K562 (cell line): ENCODE measurements around the gene CBFA2T3. TPM values are rescaled to one million over a fixed set of nuclear protein-coding genes. Genes with fewer than 3 reads are reported as not detected.

Experiments
- DACH1 ChIP-seq: fragments of 450-650 bp; IDR thresholded peaks from 2 replicates; pipeline ENCODE4 v1.6.1; 2018; ENCODE audit not compliant: partially characterized antibody
- DMBX1 ChIP-seq: fragments of 250-450 bp; sonication (Bioruptor Pico); IDR thresholded peaks from 2 replicates; pipeline ENCODE4 v1.8.0; 2022; ENCODE audit warnings: inconsistent platforms, mild to moderate bottlenecking, moderate library complexity, borderline replicate concordance
- GABPB2 ChIP-seq: fragments of 250-450 bp; sonication (Bioruptor Pico); conservative IDR thresholded peaks from 2 replicates; pipeline ENCODE4 v1.5.1; 2021; ENCODE audit warnings: mild to moderate bottlenecking
- ID3 ChIP-seq, 2 experiments: fragments of 250-450 bp in 1 of 2; fragments of 450-650 bp in 1 of 2; sonication (Bioruptor Pico) in 1 of 2; IDR thresholded peaks; 2 replicates each; pipeline versions ENCODE4 v1.6.1 to v1.8.0; 2016 to 2021; ENCODE audit warnings: mild to moderate bottlenecking in 2 of 2, moderate library complexity in 2 of 2, missing compliant biosample characterization in 1 of 2, missing genetic modification characterization in 1 of 2
- KDM4B ChIP-seq, 2 experiments: fragments of 450-650 bp in 1 of 2; sonication (generic) in 1 of 2; IDR thresholded peaks; 2 replicates each; pipeline ENCODE4 v1.6.1; 2016 to 2017; ENCODE audit warnings: borderline replicate concordance in 2 of 2, antibody characterized with exemption in 1 of 2, low read depth in 1 of 2, mild to moderate bottlenecking in 1 of 2
- KLF10 ChIP-seq: fragments of 250-450 bp; sonication (Bioruptor Pico); IDR thresholded peaks from 2 replicates; pipeline ENCODE4 v1.6.1; 2021; ENCODE audit warnings: matching md5 sums
- NRF1 ChIP-seq, 2 experiments: fragments of 450-650 bp; IDR thresholded peaks in 1 of 2; conservative IDR thresholded peaks in 1 of 2; 2 replicates each; pipeline ENCODE4 v1.6.1; 2014; ENCODE audit warnings: mild to moderate bottlenecking in 2 of 2
- PHF20 ChIP-seq: fragments of 450-650 bp; IDR thresholded peaks from 2 replicates; pipeline ENCODE4 v1.6.1; 2018; ENCODE audit not compliant: partially characterized antibody
- PML ChIP-seq: IDR thresholded peaks from 2 replicates; pipeline ENCODE4 v1.6.1; 2012; ENCODE audit warnings: low read length, inconsistent platforms
- PRMT5 ChIP-seq: sonication (generic); formaldehyde crosslinking; IDR thresholded peaks from 2 replicates; pipeline ENCODE4 v1.5.0; 2020; ENCODE audit warnings: missing genetic modification reagents
- RBM14 ChIP-seq: fragments of 200-400 bp; formaldehyde crosslinking; IDR thresholded peaks from 2 replicates; pipeline ENCODE4 v1.6.1; 2018; ENCODE audit warnings: low read depth, mild to moderate bottlenecking, low read length, moderate library complexity, borderline replicate concordance; ENCODE audit not compliant: insufficient read depth
- RUNX1 ChIP-seq: sonication (generic); IDR thresholded peaks from 2 replicates; pipeline ENCODE4 v1.6.1; 2016; ENCODE audit warnings: antibody characterized with exemption, low read depth
- SIN3B ChIP-seq: fragments of 450-650 bp; IDR thresholded peaks from 2 replicates; pipeline ENCODE4 v1.6.1; 2017; ENCODE audit warnings: low read depth, mild to moderate bottlenecking, moderate library complexity
- TCF7L2 ChIP-seq: fragments of 150-350 bp; IDR thresholded peaks from 2 replicates; pipeline ENCODE4 v1.6.1; 2016; ENCODE audit warnings: low read depth, mild to moderate bottlenecking, low read length, moderate library complexity
- ZKSCAN1 ChIP-seq: fragments of 150-350 bp; IDR thresholded peaks from 2 replicates; pipeline ENCODE4 v1.6.1; 2016; ENCODE audit warnings: low read depth, low read length
- ZNF146 ChIP-seq: IDR thresholded peaks from one replicate; pipeline ENCODE4 v1.6.1; 2018; ENCODE audit warnings: missing compliant biosample characterization; ENCODE audit not compliant: unreplicated experiment
- ZNF212 ChIP-seq: fragments of 450-650 bp; formaldehyde crosslinking; IDR thresholded peaks from 2 replicates; pipeline ENCODE4 v1.4.0; 2020; ENCODE audit warnings: mild to moderate bottlenecking
- ZNF324 ChIP-seq: fragments of 250-450 bp; sonication (Bioruptor Pico); IDR thresholded peaks from 2 replicates; pipeline ENCODE4 v1.4.0; 2020; ENCODE audit warnings: mild to moderate bottlenecking
- ZNF707 ChIP-seq: fragments of 250-450 bp; sonication (Bioruptor Pico); conservative IDR thresholded peaks from 2 replicates; pipeline ENCODE4 v1.8.0; 2022; ENCODE audit warnings: inconsistent platforms, mild to moderate bottlenecking, moderate library complexity
- polyA plus RNA-seq, 8 experiments: library from polyadenylated mRNA; depleted of rRNA in 4 of 8; stranded (reverse) in 5 of 8; unstranded in 3 of 8; fragments of >200 nt; fragmentation: Nextera tagmentation in 2 of 8; fragmentation: Illumina TruSeq in 1 of 8; extraction: Ambion mirVana in 2 of 8; extraction: Trizol in 1 of 8; gene quantifications; 2 replicates each; pipeline versions ENCODE4 v1.2.1 to v1.2.3, GENCODE V29; 2011 to 2014; ENCODE audit warnings: inconsistent platforms in 1 of 8, missing spikeins in 1 of 8
- total RNA-seq, 7 experiments: library from RNA; depleted of rRNA in 6 of 7; stranded (reverse); fragments of >200 nt in 6 of 7; fragmentation: Illumina TruSeq in 2 of 7; extraction: Trizol in 2 of 7; gene quantifications; 2 replicates each; pipeline versions ENCODE4 v1.2.1 to v1.2.3, GENCODE V29; 2011 to 2021; ENCODE audit warnings: low replicate concordance in 1 of 7
- TF ChIP-seq, protein P1 (sequence below): sonication (generic); formaldehyde crosslinking; IDR thresholded peaks from 2 replicates; pipeline ENCODE4 v1.8.1; 2023; ENCODE audit warnings: missing genetic modification reagents, mild to moderate bottlenecking, borderline replicate concordance
- TF ChIP-seq, protein P2 (sequence below): fragments of 250-450 bp; sonication (Bioruptor Pico); IDR thresholded peaks from 2 replicates; pipeline ENCODE4 v1.4.0; 2020; ENCODE audit warnings: mild to moderate bottlenecking, moderate library complexity, borderline replicate concordance

Gene CBFA2T3
- total and polyA plus RNA-seq, 9 of the 15 experiments (the other 6 are each of a cell fraction or from before 2014, with no cell fraction given), result 2.3 to 145 (median 6.7) TPM

DNA sequence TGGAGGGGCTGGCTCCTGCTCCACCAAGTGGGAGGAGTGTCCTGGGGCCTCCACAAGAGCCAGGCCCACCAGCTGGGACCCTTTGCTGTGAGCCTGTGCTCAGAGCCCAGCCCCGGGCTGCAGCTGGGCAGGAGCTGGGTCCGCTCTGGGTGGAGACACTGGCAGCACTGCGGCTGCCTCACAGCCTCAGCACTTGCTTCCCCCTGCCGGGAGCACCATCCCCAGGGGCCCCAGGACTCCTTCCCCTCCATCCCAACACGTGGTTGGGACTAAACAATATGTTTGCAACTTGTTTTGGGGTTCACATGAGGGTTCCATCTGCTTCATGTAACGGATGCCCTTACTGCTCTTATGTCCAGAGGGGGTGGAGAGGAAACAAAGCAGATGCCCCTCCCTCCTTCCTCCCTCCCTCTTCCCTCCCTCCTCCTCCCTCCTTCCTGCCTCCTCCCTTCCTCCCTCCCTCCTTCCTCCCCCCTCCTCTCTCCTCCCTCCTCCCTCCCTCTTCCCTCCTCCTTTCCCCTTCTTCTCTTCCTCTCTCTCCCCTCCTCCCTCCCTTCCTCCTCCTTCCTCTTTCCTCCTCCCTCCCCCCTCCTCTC lies 16.3 kb upstream of the CBFA2T3 start (continued):
- TF ChIP-seq, protein P1, sequence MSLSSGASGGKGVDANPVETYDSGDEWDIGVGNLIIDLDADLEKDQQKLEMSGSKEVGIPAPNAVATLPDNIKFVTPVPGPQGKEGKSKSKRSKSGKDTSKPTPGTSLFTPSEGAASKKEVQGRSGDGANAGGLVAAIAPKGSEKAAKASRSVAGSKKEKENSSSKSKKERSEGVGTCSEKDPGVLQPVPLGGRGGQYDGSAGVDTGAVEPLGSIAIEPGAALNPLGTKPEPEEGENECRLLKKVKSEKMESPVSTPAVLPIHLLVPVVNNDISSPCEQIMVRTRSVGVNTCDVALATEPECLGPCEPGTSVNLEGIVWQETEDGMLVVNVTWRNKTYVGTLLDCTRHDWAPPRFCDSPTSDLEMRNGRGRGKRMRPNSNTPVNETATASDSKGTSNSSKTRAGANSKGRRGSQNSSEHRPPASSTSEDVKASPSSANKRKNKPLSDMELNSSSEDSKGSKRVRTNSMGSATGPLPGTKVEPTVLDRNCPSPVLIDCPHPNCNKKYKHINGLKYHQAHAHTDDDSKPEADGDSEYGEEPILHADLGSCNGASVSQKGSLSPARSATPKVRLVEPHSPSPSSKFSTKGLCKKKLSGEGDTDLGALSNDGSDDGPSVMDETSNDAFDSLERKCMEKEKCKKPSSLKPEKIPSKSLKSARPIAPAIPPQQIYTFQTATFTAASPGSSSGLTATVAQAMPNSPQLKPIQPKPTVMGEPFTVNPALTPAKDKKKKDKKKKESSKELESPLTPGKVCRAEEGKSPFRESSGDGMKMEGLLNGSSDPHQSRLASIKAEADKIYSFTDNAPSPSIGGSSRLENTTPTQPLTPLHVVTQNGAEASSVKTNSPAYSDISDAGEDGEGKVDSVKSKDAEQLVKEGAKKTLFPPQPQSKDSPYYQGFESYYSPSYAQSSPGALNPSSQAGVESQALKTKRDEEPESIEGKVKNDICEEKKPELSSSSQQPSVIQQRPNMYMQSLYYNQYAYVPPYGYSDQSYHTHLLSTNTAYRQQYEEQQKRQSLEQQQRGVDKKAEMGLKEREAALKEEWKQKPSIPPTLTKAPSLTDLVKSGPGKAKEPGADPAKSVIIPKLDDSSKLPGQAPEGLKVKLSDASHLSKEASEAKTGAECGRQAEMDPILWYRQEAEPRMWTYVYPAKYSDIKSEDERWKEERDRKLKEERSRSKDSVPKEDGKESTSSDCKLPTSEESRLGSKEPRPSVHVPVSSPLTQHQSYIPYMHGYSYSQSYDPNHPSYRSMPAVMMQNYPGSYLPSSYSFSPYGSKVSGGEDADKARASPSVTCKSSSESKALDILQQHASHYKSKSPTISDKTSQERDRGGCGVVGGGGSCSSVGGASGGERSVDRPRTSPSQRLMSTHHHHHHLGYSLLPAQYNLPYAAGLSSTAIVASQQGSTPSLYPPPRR (CRISPR knock-in tag), result 0 out of 2 replicates have a peak, but pooled peaks have one; percentile 0
- TF ChIP-seq DMBX1 (CRISPR knock-in tag) (0 out of 2 replicates have a peak, but pooled peaks have one; percentile 25), DACH1 (no peak), TCF7L2 (no peak), KDM4B (IDR thresholded peaks at IDR 0.05; ENCODE audit: borderline replicate concordance in 2 of 2, low read depth in 1 of 2) (0 out of 4 replicates have a peak, but pooled peaks of 1 of the 2 experiments have one; percentile 74), SIN3B (no peak), KLF10 (CRISPR knock-in tag) (no peak), GABPB2 (CRISPR knock-in tag) (no peak), RBM14 (no peak), ZNF324 (CRISPR knock-in tag) (no peak), PHF20 (no peak), ZNF707 (CRISPR knock-in tag) (no peak), PML (no peak), PRMT5 (CRISPR knock-in tag) (no peak), ZKSCAN1 (no peak), ZNF212 (no peak), NRF1 (conservative IDR thresholded peaks at IDR 0.05 in 1 of 2, IDR thresholded peaks at IDR 0.05 in 1 of 2) (no peak; a peak in 1 of 4 replicates), ID3 (CRISPR knock-in tag; IDR thresholded peaks at IDR 0.05) (no peak), ID3 (tag; IDR thresholded peaks at IDR 0.05) (no peak), RUNX1 (no peak), ZNF146 (CRISPR knock-in tag) (no peak)
- TF ChIP-seq, protein P2, sequence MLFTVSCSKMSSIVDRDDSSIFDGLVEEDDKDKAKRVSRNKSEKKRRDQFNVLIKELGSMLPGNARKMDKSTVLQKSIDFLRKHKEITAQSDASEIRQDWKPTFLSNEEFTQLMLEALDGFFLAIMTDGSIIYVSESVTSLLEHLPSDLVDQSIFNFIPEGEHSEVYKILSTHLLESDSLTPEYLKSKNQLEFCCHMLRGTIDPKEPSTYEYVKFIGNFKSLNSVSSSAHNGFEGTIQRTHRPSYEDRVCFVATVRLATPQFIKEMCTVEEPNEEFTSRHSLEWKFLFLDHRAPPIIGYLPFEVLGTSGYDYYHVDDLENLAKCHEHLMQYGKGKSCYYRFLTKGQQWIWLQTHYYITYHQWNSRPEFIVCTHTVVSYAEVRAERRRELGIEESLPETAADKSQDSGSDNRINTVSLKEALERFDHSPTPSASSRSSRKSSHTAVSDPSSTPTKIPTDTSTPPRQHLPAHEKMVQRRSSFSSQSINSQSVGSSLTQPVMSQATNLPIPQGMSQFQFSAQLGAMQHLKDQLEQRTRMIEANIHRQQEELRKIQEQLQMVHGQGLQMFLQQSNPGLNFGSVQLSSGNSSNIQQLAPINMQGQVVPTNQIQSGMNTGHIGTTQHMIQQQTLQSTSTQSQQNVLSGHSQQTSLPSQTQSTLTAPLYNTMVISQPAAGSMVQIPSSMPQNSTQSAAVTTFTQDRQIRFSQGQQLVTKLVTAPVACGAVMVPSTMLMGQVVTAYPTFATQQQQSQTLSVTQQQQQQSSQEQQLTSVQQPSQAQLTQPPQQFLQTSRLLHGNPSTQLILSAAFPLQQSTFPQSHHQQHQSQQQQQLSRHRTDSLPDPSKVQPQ, result no peak
